NCI-H1417 (cell line): ENCODE data around the gene GOLGA6C.
"Not testable (repeated sequence)": the region's sequence is repeated elsewhere in the genome, so short reads cannot be mapped to it uniquely, and the experiment has no call there.

Experiments used
- DNase-seq, 3 experiments: peaks; one replicate each; lab custom pipeline; 2025; lab: John Stamatoyannopoulos, UW

GOLGA6C gene

DNA sequence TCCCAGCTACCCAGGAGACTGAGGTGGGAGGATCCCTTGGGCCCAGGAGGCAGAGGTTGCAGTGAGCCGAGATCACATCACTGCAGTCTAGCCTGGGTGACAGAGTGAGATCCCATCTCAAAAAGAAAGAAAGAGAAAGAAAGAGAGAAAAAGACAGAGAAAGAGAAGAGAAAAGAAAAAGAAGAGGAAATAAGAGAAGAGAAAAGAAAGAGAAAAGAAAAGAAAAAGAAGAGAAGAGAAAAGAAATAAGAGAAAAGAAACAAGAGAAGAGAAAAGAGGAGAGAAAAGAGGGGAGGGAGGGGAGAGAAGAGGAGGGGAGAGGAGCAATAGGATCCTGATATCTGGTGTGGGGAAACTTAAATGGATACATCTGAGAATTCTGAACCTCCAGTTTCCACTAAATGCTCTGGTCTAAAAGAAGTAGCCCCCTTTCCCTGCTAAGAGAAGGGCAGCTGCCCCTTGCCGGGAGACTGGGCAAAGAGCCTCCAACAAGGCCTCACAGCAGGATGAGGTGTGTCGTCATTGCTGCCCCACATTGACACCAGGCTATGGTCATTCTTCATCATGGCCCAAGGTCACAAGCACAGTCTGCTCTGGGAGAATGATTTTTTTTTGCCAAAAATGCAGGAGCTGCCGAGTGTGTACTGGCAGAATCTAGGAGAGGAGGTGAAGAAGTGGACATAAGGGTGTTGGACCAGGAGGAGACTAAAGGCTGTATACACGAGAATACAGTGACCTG, 56.6 kb downstream of the GOLGA6C start:
- no peak for DNase-seq

- not testable (repeated sequence) for DNase-seq
These were observed 61.2 kb downstream of the GOLGA6C start for GRCh38 chr15:75319231-75319897.
